ENCODE data around the gene CFAP20DC.
"Not testable (repeated sequence)": the region's sequence is repeated elsewhere in the genome, so short reads cannot be mapped to it uniquely, and the experiment has no call there.

DNA sequence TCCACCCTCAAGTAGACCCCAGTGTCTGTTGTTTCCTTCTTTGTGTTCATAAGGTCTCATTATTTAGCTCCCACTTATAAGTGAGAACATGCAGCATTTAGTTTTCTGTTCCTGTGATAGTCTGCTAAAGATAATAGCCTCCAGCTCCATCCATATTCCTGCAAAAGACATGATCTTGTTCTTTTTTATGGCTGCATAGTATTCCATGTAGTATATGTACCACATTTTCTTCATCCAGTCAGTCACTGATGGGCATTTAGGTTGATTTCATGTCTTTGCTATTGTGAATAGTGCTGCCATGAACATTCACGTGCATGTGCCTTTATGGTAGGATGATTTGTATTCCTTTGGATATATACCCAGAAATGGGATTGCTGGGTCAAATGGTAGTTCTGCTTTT is 82.0 kb downstream of the CFAP20DC start:
- TF ChIP-seq, protein P1, sequence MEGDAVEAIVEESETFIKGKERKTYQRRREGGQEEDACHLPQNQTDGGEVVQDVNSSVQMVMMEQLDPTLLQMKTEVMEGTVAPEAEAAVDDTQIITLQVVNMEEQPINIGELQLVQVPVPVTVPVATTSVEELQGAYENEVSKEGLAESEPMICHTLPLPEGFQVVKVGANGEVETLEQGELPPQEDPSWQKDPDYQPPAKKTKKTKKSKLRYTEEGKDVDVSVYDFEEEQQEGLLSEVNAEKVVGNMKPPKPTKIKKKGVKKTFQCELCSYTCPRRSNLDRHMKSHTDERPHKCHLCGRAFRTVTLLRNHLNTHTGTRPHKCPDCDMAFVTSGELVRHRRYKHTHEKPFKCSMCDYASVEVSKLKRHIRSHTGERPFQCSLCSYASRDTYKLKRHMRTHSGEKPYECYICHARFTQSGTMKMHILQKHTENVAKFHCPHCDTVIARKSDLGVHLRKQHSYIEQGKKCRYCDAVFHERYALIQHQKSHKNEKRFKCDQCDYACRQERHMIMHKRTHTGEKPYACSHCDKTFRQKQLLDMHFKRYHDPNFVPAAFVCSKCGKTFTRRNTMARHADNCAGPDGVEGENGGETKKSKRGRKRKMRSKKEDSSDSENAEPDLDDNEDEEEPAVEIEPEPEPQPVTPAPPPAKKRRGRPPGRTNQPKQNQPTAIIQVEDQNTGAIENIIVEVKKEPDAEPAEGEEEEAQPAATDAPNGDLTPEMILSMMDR (IDR thresholded peaks at IDR 0.05; ENCODE audit: low read depth, low read length) = not testable (repeated sequence)
- TF ChIP-seq EZH2phosphoT487 (IDR thresholded peaks at IDR 0.05; ENCODE audit: low read depth) = not testable (repeated sequence)

Measured in OCI-LY3 (cell line).